ENCODE results near the gene MAP2K3.
"Not testable (repeated sequence)": the region's sequence is repeated elsewhere in the genome, so short reads cannot be mapped to it uniquely, and the experiment has no call there.

MAP2K3 gene

GRCh38 chr17:21349358-21350050 lies 65.0 kb downstream of the MAP2K3 start:
- H3K4me3 Mint-ChIP-seq; H3K36me3 Mint-ChIP-seq; H3K27me3 Mint-ChIP-seq; H3K27ac Mint-ChIP-seq; H3K9me3 Mint-ChIP-seq (ENCODE audit: low read depth); H3K4me1 Mint-ChIP-seq (ENCODE audit: low read depth): not testable (repeated sequence)

- H3K36me3 Mint-ChIP-seq; H3K9me3 Mint-ChIP-seq (ENCODE audit: low read depth); H3K4me3 Mint-ChIP-seq; H3K4me1 Mint-ChIP-seq (ENCODE audit: low read depth); H3K27ac Mint-ChIP-seq; H3K27me3 Mint-ChIP-seq: not testable (repeated sequence)
These were observed 66.0 kb downstream of the MAP2K3 start for GRCh38 chr17:21350495-21350894.

- H3K27me3 Mint-ChIP-seq, result no peaks in the 10 kb centered on the region
- no peaks in the 10 kb centered on the region for H3K36me3 Mint-ChIP-seq
- H3K27ac Mint-ChIP-seq, result no peak overlapping the region
- H3K9me3 Mint-ChIP-seq (ENCODE audit: low read depth), result no peaks in the 10 kb centered on the region
- H3K4me1 Mint-ChIP-seq (ENCODE audit: low read depth), result peaks cover 2% of the 10 kb centered on the region
- H3K4me3 Mint-ChIP-seq, result no peak overlapping the region
These were observed 67.0 kb downstream of the MAP2K3 start for GRCh38 chr17:21351366-21352065.

GRCh38 chr17:21352221-21352980 lies 67.9 kb downstream of the MAP2K3 start:
- H3K27ac Mint-ChIP-seq, result no peak overlapping the region
- no peak overlapping the region for H3K4me3 Mint-ChIP-seq
- no peaks in the 10 kb centered on the region for H3K27me3 Mint-ChIP-seq
- H3K36me3 Mint-ChIP-seq, result no peaks in the 10 kb centered on the region
- no peaks in the 10 kb centered on the region for H3K9me3 Mint-ChIP-seq (ENCODE audit: low read depth)
- peaks cover 2% of the 10 kb centered on the region for H3K4me1 Mint-ChIP-seq (ENCODE audit: low read depth)

GRCh38 chr17:21352981-21353265 lies 68.4 kb downstream of the MAP2K3 start:
- H3K27ac Mint-ChIP-seq, result no peak overlapping the region
- H3K36me3 Mint-ChIP-seq, result no peaks in the 10 kb centered on the region
- no peaks in the 10 kb centered on the region for H3K9me3 Mint-ChIP-seq (ENCODE audit: low read depth)
- no peak overlapping the region for H3K4me3 Mint-ChIP-seq
- peaks cover 2% of the 10 kb centered on the region for H3K4me1 Mint-ChIP-seq (ENCODE audit: low read depth)
- H3K27me3 Mint-ChIP-seq, result no peaks in the 10 kb centered on the region

GRCh38 chr17:21353326-21354010 lies 69.0 kb downstream of the MAP2K3 start:
- Mint-ChIP-seq H3K4me3 (no peak overlapping the region), H3K4me1 (ENCODE audit: low read depth) (no peaks in the 10 kb centered on the region), H3K27ac (no peak overlapping the region), H3K27me3 (no peaks in the 10 kb centered on the region), H3K9me3 (ENCODE audit: low read depth) (no peaks in the 10 kb centered on the region), H3K36me3 (no peaks in the 10 kb centered on the region)

- no peaks in the 10 kb centered on the region for H3K27me3 Mint-ChIP-seq
- no peak overlapping the region for H3K27ac Mint-ChIP-seq
- no peaks in the 10 kb centered on the region for H3K4me1 Mint-ChIP-seq (ENCODE audit: low read depth)
- H3K36me3 Mint-ChIP-seq, result no peaks in the 10 kb centered on the region
- H3K9me3 Mint-ChIP-seq (ENCODE audit: low read depth), result no peaks in the 10 kb centered on the region
- H3K4me3 Mint-ChIP-seq, result no peak overlapping the region
These were observed 70.4 kb downstream of the MAP2K3 start for GRCh38 chr17:21354796-21355385.

- Mint-ChIP-seq H3K27me3 (no peaks in the 10 kb centered on the region), H3K4me3 (no peak overlapping the region), H3K4me1 (ENCODE audit: low read depth) (no peaks in the 10 kb centered on the region), H3K9me3 (ENCODE audit: low read depth) (no peaks in the 10 kb centered on the region), H3K36me3 (no peaks in the 10 kb centered on the region), H3K27ac (no peak overlapping the region)
These were observed 71.1 kb downstream of the MAP2K3 start for GRCh38 chr17:21355586-21355985.

- H3K36me3 Mint-ChIP-seq, result no peaks in the 10 kb centered on the region
- H3K27ac Mint-ChIP-seq, result no peak overlapping the region
- no peaks in the 10 kb centered on the region for H3K9me3 Mint-ChIP-seq (ENCODE audit: low read depth)
- no peak overlapping the region for H3K4me3 Mint-ChIP-seq
- no peaks in the 10 kb centered on the region for H3K27me3 Mint-ChIP-seq
- no peaks in the 10 kb centered on the region for H3K4me1 Mint-ChIP-seq (ENCODE audit: low read depth)
These were observed 72.1 kb downstream of the MAP2K3 start for GRCh38 chr17:21356537-21357127.

- Mint-ChIP-seq H3K4me1 (ENCODE audit: low read depth) (no peaks in the 10 kb centered on the region), H3K27me3 (no peaks in the 10 kb centered on the region), H3K9me3 (ENCODE audit: low read depth) (no peaks in the 10 kb centered on the region), H3K27ac (no peak overlapping the region), H3K4me3 (no peak overlapping the region), H3K36me3 (no peaks in the 10 kb centered on the region)
These were observed 72.8 kb downstream of the MAP2K3 start for GRCh38 chr17:21357281-21357680.

GRCh38 chr17:21357696-21358656 lies 73.5 kb downstream of the MAP2K3 start:
- Mint-ChIP-seq H3K4me3 (no peak overlapping the region), H3K9me3 (ENCODE audit: low read depth) (no peaks in the 10 kb centered on the region), H3K27me3 (no peaks in the 10 kb centered on the region), H3K36me3 (no peaks in the 10 kb centered on the region), H3K4me1 (ENCODE audit: low read depth) (no peaks in the 10 kb centered on the region), H3K27ac (no peak overlapping the region)

- Mint-ChIP-seq H3K4me3 (no peak overlapping the region), H3K36me3 (no peaks in the 10 kb centered on the region), H3K27ac (no peak overlapping the region), H3K27me3 (no peaks in the 10 kb centered on the region), H3K4me1 (ENCODE audit: low read depth) (no peaks in the 10 kb centered on the region), H3K9me3 (ENCODE audit: low read depth) (no peaks in the 10 kb centered on the region)
These were observed 74.4 kb downstream of the MAP2K3 start for GRCh38 chr17:21358682-21359482.

GRCh38 chr17:21359483-21359840 lies 75.0 kb downstream of the MAP2K3 start:
- Mint-ChIP-seq H3K4me3 (no peak overlapping the region), H3K9me3 (ENCODE audit: low read depth) (no peaks in the 10 kb centered on the region), H3K36me3 (no peaks in the 10 kb centered on the region), H3K27ac (no peak overlapping the region), H3K4me1 (ENCODE audit: low read depth) (no peaks in the 10 kb centered on the region), H3K27me3 (no peaks in the 10 kb centered on the region)
